ENCODE data around the gene WFDC9.

GRCh38 chr20:45629496-45630100 is 1.5 kb downstream of the WFDC9 start, which contains the start of gene WFDC10A:
- TF ChIP-seq RAD21 (conservative IDR thresholded peaks at IDR 0.05) (peak; percentile 35), CTCF (IDR thresholded peaks at IDR 0.05; ENCODE audit: poor library complexity, severe bottlenecking) (peak; percentile 64), POLR2AphosphoS5 (IDR thresholded peaks at IDR 0.05) (no peak), EZH2 (IDR thresholded peaks at IDR 0.05; ENCODE audit: borderline replicate concordance, insufficient read depth, low read length, poor library complexity, severe bottlenecking) (no peak), EP300 (conservative IDR thresholded peaks at IDR 0.05; ENCODE audit: poor library complexity, severe bottlenecking) (no peak), MXI1 (conservative IDR thresholded peaks at IDR 0.05; ENCODE audit: poor library complexity, severe bottlenecking) (no peak), SMC3 (conservative IDR thresholded peaks at IDR 0.05; ENCODE audit: poor library complexity) (no peak)
